ENCODE data around the gene TMEM35B.
"Not testable (repeated sequence)": the region's sequence is repeated elsewhere in the genome, so short reads cannot be mapped to it uniquely, and the experiment has no call there.

Gene TMEM35B

DNA sequence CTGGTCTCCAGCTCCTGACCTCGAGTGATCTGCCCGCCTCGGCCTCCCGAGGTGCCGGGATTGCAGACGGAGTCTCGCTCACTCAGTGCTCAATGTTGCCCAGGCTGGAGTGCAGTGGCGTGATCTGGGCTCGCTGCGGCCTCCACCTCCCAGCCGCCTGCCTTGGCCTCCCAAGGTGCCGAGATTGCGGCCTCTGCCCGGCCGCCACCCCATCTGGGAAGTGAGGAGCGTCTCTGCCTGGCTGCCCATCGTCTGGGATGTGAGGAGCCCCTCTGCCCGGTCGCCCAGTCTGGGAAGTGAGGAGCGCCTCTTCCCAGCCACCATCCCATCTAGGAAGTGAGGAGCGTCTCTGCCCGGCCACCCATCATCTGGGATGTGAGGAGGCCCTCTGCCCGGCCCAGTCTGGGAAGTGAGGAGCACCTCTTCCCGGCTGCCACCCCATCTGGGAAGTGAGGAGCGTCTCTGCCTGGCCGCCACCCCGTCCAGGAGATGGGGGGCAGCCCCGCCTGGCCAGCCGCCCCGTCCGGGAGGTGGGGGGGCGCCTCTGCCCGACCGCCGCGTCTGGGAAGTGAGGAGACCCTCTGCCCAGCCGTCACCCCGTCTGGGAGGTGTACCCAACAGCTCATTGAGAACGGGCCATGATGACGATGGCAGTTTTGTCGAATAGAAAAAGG is 37.4 kb downstream of the TMEM35B start:
- H3K9me3 ChIP-seq (ENCODE audit: control insufficient read depth in 1 of 2, low read length in 2 of 2); H3K4me1 ChIP-seq (ENCODE audit: control insufficient read depth in 1 of 2, insufficient read depth in 2 of 2, low read length in 2 of 2); H3K27me3 ChIP-seq (ENCODE audit: low read depth, low read length); H3K27ac ChIP-seq (ENCODE audit: low read length); H3K4me3 ChIP-seq (ENCODE audit: low read depth in 1 of 2, low read length in 2 of 2); H3K36me3 ChIP-seq (ENCODE audit: control insufficient read depth in 1 of 2, insufficient read depth in 2 of 2, low read length in 2 of 2): not testable (repeated sequence)

- H3K27me3 ChIP-seq (ENCODE audit: low read depth, low read length), result no peaks in the 10 kb centered on the region
- H3K4me1 ChIP-seq (ENCODE audit: control insufficient read depth in 1 of 2, insufficient read depth in 2 of 2, low read length in 2 of 2), result no peaks in the 10 kb centered on the region
- no peaks in the 10 kb centered on the region for H3K9me3 ChIP-seq (ENCODE audit: control insufficient read depth in 1 of 2, low read length in 2 of 2)
- H3K27ac ChIP-seq (ENCODE audit: low read length), result no peak overlapping the region
- H3K4me3 ChIP-seq (ENCODE audit: low read depth in 1 of 2, low read length in 2 of 2), result no peak overlapping the region
- H3K36me3 ChIP-seq (ENCODE audit: control insufficient read depth in 1 of 2, insufficient read depth in 2 of 2, low read length in 2 of 2), result no peaks in the 10 kb centered on the region
Observed at GRCh38 chr1:34946211-34946610, 38.9 kb downstream of the TMEM35B start.

GRCh38 chr1:34941798-34942197 is 43.3 kb downstream of the TMEM35B start:
- H3K27me3 ChIP-seq (ENCODE audit: low read depth, low read length); H3K4me3 ChIP-seq (ENCODE audit: low read depth in 1 of 2, low read length in 2 of 2); H3K27ac ChIP-seq (ENCODE audit: low read length); H3K9me3 ChIP-seq (ENCODE audit: control insufficient read depth in 1 of 2, low read length in 2 of 2); H3K36me3 ChIP-seq (ENCODE audit: control insufficient read depth in 1 of 2, insufficient read depth in 2 of 2, low read length in 2 of 2); H3K4me1 ChIP-seq (ENCODE audit: control insufficient read depth in 1 of 2, insufficient read depth in 2 of 2, low read length in 2 of 2): not testable (repeated sequence)
